Measurements from ENCODE around the gene ACVR1.

Gene ACVR1

GRCh38 chr2:157789933-157790511 is 86.1 kb downstream of the ACVR1 start:
- CTCF ChIA-PET = interaction anchor here (1.5 kb wide), 1 partner anchor 14 kb away, joined by 4 read pairs; no protein-coding TSS in a partner anchor
- no peak for DNase-seq (ENCODE audit: extremely low spot score)
- TF ChIP-seq, protein P1, sequence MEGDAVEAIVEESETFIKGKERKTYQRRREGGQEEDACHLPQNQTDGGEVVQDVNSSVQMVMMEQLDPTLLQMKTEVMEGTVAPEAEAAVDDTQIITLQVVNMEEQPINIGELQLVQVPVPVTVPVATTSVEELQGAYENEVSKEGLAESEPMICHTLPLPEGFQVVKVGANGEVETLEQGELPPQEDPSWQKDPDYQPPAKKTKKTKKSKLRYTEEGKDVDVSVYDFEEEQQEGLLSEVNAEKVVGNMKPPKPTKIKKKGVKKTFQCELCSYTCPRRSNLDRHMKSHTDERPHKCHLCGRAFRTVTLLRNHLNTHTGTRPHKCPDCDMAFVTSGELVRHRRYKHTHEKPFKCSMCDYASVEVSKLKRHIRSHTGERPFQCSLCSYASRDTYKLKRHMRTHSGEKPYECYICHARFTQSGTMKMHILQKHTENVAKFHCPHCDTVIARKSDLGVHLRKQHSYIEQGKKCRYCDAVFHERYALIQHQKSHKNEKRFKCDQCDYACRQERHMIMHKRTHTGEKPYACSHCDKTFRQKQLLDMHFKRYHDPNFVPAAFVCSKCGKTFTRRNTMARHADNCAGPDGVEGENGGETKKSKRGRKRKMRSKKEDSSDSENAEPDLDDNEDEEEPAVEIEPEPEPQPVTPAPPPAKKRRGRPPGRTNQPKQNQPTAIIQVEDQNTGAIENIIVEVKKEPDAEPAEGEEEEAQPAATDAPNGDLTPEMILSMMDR (IDR thresholded peaks at IDR 0.05; ENCODE audit: control extremely low read depth, extremely low read depth, low read depth, missing control alignments) = no peak
- POLR2A ChIA-PET = no interaction called here

- no peak for DNase-seq (ENCODE audit: extremely low spot score)
- TF ChIP-seq, protein P1 (IDR thresholded peaks at IDR 0.05; ENCODE audit: control extremely low read depth, extremely low read depth, low read depth, missing control alignments) = no peak
- ChIA-PET CTCF (interaction anchor here (0.9 to 1.5 kb wide), 3 partner anchors 13 to 487 kb away, joined by 3 to 4 read pairs (median 3); no protein-coding TSS in a partner anchor), POLR2A (no interaction called here)
Measured at GRCh38 chr2:157789256-157789655, 86.9 kb downstream of the ACVR1 start.

DNA sequence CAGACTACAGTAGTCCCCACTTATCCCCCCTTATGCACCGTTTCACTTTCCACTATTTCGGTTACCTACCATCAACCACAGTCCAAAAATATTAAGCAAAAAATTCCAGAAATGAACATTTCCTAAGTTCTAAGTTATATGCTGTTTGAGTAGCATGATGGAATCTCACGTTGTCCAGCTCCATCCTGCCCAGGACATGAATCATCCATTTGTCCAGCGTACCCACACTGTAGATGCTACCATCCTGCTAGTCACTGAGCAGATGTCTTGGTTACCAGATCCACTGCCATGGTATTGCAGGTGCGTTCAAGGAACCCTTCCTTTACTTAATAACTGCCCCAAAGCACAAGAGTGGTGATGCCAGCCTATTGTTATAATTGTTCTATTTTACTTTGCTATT is 87.9 kb downstream of the ACVR1 start:
- TF ChIP-seq, protein P1 (IDR thresholded peaks at IDR 0.05; ENCODE audit: control extremely low read depth, extremely low read depth, low read depth, missing control alignments) = no peak
- no peak for DNase-seq (ENCODE audit: extremely low spot score)
- POLR2A ChIA-PET = no interaction called here
- CTCF ChIA-PET = interaction anchor here (1.4 kb wide), 1 partner anchor 486 kb away, joined by 3 read pairs; no protein-coding TSS in a partner anchor

DNA sequence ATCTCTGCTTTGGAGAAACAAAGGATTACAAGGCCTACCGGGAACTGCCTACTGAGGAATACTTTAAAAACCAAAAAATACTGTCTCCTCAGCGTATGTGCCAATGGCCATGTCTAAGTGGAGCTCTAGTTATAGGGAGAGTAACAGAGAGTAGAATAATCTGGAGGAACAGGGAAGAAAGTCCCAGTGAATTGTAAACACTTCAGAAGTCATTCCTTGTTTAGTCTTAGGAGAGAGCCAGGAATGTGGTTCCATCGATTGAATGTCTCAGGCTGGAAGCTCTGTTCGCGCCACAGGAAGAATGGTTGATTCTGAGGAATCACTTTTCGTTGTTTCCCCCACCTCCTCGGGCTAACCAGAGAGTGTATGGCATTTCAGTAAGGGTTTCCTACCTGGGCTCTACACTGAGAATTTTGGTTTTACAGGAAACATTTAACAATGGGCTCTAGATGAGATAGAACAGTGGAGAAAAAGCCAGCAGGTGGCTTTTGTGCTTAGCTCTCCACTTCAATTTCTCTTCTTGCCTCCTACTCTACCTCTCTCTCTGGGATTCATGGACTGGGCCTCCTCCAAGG is 88.7 kb downstream of the ACVR1 start:
- TF ChIP-seq, protein P1 (IDR thresholded peaks at IDR 0.05; ENCODE audit: control extremely low read depth, extremely low read depth, low read depth, missing control alignments) = no peak
- CTCF ChIA-PET = no interaction called here
- DNase-seq (ENCODE audit: extremely low spot score) = no peak
- POLR2A ChIA-PET = no interaction called here

DNA sequence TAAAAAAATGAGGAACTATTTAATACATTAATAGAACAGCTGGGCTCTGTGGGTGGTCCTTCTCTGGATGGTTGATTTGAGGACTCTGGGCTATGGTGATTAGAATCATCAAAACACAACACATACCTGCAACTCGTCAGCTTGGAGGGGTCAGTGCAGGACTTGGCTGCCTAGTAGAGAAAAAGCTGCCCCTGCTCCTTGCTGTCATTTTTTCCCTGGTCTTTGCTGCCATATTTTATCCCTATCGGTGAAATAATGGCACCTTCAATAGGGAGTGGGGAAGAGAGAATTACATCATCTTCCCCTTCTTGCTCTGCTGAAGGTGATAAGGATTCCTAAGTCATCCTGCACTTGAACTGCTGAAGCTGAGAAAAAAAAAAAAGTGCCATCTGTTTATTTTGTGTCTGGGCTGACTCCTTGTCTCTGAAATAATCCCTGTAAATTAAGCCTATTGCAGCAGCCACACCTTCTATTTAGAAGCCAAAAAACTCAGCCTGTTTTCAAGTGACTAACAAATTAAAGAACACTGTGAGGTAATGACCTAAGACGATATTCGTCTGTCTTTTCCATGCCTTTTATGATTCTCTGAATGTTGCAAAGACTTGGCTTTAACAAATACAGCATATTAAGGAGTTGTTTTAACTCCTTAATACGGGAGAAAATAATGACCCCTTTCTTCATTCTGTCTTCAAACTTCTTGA is 89.3 kb downstream of the ACVR1 start:
- TF ChIP-seq, protein P1 (IDR thresholded peaks at IDR 0.05; ENCODE audit: control extremely low read depth, extremely low read depth, low read depth, missing control alignments) = no peak
- ChIA-PET CTCF (no interaction called here), POLR2A (no interaction called here)
- DNase-seq (ENCODE audit: extremely low spot score) = no peak

DNA sequence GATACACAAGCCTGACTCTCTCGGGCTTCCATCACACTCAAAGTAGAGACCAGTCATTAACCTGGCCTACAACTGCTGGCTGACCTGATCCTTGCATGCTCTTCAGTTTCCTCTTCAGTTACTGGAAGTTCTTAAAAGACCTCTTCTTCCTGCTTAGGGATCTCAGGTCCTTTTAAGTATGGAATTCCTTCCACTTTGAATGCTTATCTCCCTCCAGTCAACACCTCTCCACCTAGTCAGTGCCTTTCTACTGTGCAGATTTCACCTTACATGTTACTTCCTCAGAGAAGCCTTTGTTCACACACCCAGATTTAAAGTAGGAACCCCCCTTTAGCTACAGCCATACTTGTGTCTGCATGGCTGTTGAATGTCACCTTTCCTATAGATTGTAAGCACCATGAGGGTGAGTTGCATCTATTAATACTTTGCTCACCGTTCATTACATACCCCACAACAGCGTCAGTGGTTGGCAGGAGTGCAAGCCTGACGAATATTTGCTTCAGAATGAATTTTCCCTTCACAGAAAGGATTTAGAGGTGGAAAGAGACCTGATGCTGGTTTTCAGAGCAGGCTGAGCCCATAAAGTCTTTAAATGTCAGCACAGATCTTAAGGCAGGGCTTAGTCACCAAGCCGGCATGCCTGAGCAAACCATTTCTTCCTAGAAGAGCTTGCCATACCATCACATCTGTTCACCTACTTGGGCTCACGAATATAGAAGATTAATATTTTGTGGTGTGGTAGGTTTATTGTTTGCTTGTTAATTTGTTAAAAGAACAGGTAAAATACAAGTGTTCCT is 90.1 kb downstream of the ACVR1 start:
- TF ChIP-seq, protein P1 (IDR thresholded peaks at IDR 0.05; ENCODE audit: control extremely low read depth, extremely low read depth, low read depth, missing control alignments) = no peak
- POLR2A ChIA-PET = no interaction called here
- no peak for DNase-seq (ENCODE audit: extremely low spot score)
- CTCF ChIA-PET = no interaction called here

Data from GM10248 (cell line).